ENCODE results near the gene PTER. TPM values are rescaled to one million over a fixed set of nuclear protein-coding genes. Genes with fewer than 3 reads are reported as not detected.
A peak's percentile ranks its signal among the peaks of the same experiment; 100 is the strongest.

Gene PTER, protein sequence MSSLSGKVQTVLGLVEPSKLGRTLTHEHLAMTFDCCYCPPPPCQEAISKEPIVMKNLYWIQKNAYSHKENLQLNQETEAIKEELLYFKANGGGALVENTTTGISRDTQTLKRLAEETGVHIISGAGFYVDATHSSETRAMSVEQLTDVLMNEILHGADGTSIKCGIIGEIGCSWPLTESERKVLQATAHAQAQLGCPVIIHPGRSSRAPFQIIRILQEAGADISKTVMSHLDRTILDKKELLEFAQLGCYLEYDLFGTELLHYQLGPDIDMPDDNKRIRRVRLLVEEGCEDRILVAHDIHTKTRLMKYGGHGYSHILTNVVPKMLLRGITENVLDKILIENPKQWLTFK
- 9.4 and 16.1 TPM in 2 replicates for total RNA-seq

DNA sequence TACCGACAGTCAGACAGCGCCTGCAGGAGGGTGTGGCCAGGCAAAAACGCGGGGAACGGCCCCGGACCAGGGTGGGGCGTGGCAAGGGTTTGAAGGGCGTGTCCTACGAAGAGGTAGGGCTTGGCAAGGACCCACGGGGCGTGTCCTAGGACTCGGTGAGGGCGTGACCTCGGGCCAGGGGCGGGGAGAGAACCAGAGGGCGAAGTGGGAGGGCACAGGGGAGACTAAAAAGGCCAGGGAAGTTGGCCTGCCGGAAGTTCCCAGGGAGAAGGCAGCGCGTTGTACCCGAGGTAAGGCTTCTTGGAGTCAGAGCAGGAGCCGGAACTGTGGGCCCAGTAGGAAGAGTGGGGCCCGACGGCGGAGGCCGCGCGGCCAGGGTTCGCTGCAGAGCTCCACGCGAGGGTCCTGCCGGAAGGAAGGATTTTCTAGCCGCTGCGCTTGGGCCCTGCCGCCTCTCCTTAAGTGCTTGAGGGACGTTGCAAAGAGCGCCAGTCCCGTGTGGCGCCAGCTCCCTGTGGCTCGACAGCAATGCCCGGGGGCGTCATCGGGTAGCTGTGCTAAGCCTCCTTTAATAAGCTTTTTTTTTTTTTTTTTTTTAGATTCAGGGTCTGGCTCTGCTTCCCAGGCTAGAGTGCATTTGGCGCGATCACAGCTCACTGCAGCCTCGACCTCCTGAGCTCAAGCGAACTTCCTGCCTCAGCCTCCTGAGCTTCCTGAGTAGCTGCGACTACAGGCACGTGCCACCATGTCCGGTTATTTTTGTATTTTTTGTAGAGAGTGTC, at the start of gene PTER:
PTER (plus strand) TSS at position 253 of the 782 bp plus-strand sequence. CDS start 47,375 bp downstream, outside the sequence.

DNA sequence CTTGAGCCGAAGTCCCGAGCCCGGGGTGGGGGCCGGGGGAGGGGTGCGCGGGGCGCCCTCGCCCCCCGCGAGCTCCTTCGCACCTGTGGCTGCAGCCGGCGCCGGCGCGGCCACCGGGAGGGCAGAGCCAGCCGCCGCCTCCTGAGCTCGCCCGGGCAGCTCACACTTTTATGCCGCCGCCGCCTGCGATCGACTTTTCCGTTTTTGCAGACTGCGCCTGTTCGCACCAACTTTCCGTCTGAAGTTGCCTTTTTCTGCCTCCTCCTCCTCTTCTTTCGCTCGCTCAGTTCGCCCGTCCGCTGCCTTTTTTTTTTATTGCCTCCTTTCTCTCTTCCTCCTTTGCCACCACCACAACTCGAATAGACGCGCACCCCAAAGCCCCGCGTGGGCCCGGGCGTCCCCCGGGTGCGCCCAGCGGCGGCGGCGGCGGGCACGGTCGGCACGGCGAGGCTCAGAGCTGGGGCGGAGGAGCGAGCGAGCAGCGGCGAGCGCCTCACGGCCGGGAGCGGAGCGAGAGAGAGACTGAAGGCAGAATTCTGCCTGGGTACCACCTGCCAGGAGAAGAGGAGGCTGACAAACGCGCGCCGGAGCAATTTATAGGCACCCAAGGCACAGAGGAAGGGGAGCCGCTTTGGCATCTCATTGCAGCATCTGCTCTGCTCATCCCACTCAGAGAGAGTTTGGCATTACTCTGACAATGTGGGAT, 84.7 kb downstream of the PTER start, which contains the start of gene C1QL3:
C1QL3 (minus strand) TSS at position 569 of the 706 bp plus-strand sequence. CDS start 814 bp downstream, outside the sequence.

Small RNA genes within 50 kb of the gene (small RNA-seq; reads per million reads assigned to genes)
- gene RNU2-18P, result 2.3 reads per million, percentile 81 among the genes with 10 or more reads in this experiment

Other genes with a start within 250 kb of the PTER start
- gene C1QL3, start 84.9 kb downstream of the PTER start, total RNA-seq, result not detected in 2 replicates